NCI-H2227 treated with DMSO at 0.1 percent for 48 hours (cell line): ENCODE results near the gene TASL.
"Not testable (repeated sequence)": the region's sequence is repeated elsewhere in the genome, so short reads cannot be mapped to it uniquely, and the experiment has no call there.

Experiments
- DNase-seq: peaks from one replicate; lab custom pipeline; 2025; lab: John Stamatoyannopoulos, UW

The TASL gene, protein sequence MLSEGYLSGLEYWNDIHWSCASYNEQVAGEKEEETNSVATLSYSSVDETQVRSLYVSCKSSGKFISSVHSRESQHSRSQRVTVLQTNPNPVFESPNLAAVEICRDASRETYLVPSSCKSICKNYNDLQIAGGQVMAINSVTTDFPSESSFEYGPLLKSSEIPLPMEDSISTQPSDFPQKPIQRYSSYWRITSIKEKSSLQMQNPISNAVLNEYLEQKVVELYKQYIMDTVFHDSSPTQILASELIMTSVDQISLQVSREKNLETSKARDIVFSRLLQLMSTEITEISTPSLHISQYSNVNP

DNA sequence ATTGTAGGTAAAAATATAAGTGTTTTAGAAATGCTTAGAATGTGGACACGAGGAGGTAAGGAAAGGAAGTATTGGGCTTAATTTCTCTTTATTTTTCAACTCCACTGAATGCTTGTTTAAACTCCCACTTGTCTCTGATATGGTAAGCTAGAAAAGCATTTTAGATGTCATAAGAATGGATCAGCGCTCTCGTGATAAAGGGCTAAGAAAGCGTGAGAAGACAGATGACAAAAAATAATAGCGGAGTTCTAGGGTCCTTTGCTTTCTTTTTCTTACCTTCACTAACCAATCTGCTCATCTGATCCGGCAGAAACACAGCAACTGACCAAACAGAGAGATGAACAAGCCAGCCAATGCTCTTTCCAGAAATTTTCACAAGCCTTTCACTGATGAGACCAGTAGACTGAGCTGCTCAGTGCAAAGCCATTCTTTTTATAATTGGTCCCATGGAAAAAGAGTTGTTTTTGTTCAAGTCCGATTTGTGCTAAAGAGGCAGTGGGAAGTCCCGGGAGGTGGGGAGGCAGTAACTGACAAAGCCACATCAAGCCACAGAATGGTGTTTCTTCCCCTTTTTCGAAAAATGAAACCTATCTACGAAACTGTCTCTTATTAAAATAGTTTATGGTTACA lies at the start of gene TASL:
Gene TASL, minus strand, starts transcription at position 405 of the 630 bp plus-strand sequence. CDS start 17,411 bp downstream, outside the sequence.
- peak; percentile 15 for DNase-seq

DNA sequence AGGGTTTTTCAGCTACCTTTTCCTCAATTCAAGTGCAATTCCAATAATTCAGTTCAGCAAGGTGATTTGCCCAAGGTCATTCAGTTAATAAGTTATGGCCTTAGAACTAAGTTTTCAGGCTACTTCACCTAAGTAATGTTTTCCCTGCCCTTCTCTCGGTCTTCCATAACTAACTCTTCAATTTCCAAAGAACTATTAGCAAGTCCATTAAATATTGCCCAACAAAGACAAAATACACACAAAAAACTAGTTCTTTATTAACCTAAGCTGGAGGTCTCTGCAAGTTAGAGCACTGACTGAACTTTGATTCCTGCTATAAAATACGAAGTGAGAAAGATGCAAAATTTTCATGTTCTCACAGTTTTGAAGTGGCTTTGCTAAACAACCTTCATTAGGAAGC lies 48.8 kb upstream of the TASL start:
- no peak for DNase-seq

DNA sequence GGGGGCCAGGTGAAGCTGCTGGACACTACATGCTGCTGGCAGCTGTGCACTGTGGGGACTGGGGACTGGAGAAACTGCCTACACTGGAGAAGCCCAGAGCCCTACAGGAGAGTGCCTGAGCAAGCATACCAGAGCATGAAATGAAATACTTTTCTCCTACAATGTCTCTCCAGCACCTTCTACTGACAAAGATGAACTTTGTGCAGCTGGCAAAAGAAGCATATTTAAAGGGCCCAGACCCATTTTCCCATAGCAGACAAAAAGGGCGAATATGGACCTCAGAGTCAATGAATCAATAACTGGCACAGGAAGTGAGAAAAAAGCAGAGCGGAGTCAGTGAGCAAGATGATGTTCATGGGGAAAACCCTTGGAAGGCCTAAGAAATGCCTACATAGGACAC lies 44.8 kb upstream of the TASL start:
- no peak for DNase-seq

DNA sequence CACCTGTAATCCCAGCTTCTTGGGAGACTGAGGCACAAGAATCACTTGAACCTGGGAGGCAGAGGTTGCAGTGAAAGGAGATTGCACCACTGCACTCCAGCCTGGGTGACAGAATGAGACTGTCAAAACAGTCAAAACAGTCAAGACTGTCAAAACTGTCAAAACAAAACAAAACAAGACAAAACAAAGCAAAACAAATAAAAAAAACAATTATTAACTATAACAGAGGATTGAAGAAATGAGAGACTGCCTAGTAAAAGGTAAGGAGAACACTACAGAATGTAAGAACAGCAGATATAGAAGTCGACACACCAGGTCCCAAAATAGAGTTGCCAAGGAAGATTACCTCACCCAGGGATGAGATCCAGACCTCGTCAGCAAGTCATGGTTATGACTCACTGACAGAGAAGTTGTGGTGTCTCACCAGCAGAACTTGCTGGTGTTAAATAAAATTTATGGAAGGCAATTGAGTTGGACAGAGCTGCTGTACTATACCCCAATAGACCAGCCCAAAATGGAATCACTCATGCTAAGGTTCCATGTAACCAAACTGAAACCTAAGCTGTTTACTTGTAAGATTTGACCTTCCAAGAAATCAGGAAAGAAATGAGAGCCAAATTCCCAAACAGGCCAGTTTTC lies 43.5 kb upstream of the TASL start:
- DNase-seq, result no peak

DNA sequence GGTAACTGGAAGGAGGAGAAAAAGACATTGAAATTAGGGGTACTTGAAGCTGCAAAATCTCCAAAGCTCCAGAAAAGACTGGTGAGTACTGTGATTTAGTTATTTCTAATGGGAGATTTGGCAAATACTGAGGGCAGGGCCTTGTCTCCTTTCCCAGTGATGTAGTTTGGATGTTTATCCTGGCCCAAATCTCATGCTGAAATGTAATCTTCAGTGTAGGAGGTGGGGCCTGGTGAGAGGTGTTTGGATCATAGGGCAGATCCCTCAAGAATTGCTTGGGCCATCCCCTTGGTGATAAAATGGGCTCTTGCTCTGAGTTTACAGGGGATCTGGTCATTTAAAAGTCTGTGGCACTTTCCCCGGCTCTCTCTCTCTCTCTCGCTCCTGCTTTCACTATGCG lies 42.6 kb upstream of the TASL start:
- DNase-seq, result no peak

DNA sequence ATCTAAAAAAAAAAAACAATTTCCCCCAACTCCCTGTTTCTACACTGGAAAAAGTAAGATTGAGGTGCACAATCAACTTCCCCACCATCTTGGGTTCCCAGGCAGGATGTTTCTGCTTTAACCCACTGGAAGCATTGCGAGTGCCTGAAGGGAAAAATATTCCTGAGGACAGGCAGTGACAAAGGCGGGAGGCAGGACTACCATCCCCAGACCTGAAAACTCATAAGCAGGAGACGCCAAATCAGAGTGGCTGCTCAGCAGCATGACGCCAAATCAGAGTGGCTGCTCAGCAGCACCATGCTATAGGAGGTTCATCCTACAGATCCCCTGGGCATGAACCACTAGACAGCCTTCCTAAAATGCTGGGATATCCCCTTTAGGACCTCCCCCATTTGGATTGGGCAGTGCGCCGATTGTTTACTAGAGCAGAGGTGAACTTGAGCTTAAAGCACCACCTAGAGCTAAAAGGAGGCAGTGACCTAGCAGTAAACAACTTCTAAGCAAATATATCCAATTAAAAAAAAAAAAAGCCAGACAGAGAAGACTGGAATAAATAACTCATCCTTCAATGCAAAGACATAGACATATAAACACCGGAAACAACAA lies 40.7 kb upstream of the TASL start:
- no peak for DNase-seq

DNA sequence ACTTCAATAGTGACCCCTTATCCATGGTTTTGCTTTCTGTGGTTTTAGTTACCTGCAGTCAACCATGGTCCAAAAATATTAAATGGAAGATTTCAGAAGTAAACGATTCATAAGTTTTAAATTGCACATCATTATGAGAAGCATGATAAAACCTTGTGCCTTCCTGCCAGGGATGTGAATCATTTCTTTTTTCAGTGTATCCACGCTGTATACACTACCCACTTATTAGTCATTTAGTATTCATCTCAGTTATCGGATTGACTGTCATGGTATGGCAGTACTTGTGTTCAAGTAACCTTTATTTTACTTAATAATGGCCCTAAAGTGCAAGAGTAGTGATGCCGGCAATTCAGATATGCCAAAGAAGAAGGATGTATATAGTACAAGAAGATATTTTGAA lies 37.7 kb upstream of the TASL start:
- DNase-seq, result no peak

DNA sequence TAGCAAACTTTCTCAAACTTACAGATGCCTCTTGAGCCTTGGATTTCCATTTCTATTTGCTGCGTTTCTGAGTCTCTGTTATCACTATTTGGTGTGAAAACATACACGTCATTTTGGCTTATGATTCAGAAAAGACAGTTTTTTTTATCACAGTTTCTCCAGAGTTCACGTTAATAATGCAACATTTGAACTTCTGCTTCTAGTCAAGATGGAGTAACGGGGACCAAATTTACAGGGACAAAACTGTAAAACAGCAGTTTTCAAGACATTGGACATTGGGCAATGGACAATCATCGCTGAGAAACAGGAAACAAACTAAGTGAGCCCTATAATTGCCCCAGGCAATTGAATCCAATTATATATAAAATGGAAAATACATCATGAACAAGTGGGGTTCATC lies 36.2 kb upstream of the TASL start:
- DNase-seq, result no peak

DNA sequence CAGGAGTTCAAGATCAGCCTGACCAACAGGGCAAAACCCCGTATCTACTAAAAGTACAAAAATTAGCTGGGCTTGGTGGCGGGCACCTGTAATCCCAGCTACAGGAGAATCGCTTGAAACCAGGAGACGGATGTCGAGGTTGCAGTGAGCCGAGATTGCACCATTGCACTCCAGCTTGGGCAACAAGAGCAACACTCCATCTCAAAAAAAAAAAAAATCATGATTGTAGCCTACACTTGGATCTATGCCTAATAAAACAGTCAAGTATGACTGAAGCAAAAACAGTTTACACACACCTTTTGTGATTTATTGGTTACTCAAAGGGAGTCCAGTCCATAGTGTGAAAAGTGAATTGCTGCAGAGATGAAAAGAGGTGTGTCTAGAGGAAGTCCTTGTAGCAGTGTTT lies 34.7 kb upstream of the TASL start:
- DNase-seq, result no peak

DNA sequence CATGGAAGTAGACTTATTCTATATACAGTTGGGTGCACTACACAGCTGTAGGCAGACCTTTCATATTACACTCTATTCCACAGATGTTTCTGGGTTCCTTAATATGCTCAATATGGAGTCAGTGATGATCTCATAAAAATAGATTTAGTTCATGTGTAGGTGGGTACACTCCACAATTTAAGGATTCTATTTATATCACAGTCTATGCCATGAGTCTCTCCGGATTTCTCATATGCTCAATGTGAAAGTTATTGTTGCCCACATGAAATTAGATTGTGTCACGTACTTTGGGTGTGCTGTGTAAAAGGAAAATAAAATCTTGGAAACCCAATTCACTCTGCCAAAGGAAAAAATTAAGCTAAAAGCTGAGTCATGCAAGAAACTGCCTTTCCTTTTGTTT lies 32.5 kb upstream of the TASL start:
- DNase-seq, result no peak

DNA sequence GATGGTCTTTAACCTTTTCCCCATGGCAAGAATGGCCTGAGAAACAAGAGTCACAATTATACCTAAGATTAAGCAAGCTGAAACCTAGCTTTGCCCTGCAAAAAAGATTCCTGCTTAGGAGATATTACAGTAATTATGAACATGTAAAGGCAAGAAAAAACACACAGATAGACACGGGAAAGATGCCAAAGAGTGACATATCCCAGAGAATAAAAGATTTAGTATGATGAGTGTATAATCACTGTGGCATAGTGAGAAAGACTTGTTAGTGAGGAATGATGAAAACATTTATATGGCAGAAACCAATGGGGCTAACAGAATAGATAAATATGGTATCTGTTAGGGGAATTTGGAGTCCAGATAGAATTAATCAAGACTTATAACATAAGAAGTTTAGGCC lies 29.6 kb upstream of the TASL start:
- no peak for DNase-seq

DNA sequence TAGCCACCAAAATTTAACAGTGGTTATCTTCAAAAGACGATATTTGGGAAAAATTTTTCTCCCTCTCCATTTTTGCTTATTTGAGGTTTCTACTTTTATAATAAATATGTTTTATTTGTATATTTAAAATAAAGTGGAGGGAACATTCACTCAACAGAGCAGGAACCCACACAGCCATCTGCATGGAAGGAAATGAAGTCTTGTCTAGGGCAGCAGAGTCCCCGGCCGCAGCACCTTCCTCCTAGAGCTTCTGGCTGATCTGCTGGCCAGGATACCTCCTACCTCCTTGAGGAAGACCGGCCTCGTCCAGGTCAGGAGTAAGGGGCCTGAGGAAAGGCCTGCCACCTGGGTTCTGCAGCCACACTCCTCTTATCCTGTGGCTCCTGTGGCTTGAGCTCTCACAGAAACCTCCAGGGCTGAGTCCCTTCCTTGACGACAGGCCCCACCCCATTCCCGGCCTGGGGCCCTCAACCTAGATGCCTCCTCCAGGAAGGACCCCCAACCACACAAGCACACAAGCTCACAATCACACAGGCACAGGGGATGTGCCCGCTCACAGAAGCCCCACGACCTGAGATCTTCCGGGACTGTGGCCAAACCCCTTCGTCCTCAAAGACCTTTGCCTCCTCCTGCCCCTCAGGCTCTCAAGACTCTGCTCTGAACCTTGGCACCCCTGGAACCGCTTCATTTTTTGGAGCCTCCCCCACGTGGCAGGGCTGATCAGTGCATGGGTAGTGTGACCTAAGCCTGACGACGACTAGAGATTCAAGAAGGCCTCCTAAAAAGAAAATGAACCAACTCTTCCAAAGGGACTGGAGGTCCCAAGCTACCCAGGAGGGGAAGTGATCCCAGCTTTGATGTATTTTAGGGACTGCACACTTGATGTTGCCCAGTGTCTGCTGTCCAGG lies 23.0 kb upstream of the TASL start:
- not testable (repeated sequence) for DNase-seq

DNA sequence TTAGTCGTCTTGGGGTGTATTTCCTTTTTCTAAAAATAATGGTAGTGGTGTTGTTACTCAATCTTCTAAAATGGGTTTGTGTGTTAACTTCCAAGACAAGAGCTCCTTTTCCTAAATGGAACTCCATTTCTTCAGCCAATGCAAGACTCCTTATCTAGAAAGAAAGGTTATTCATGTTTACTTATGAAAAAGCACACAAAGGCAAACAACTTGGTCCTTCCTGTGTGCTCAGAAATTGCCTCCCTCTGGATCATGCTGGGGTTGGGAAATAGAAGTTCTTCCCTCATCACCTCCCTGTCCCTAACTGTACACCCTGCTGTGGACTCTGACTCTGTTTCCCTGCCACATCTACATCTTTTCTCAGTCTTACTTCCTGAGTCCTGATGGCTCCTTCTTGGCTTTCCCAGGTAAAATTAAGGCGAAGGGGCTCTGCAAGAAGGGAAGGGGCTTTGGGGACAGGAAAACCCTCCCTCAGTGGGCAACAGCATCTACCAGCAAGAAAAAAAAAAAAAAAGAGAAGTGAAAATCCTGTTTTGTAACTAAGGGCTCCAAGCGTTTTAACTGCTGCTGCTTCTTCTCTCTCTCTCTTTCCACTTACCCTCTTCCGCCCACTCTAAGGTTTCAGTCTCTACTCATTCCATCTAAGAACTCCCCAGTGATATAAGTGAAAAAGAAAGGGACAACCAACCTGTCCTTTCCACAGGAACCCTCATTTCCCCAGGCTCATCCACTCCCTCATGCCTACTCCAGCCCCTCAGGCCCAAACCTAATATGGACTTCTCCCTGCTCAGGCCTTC lies 19.8 kb upstream of the TASL start:
- DNase-seq, result no peak

DNA sequence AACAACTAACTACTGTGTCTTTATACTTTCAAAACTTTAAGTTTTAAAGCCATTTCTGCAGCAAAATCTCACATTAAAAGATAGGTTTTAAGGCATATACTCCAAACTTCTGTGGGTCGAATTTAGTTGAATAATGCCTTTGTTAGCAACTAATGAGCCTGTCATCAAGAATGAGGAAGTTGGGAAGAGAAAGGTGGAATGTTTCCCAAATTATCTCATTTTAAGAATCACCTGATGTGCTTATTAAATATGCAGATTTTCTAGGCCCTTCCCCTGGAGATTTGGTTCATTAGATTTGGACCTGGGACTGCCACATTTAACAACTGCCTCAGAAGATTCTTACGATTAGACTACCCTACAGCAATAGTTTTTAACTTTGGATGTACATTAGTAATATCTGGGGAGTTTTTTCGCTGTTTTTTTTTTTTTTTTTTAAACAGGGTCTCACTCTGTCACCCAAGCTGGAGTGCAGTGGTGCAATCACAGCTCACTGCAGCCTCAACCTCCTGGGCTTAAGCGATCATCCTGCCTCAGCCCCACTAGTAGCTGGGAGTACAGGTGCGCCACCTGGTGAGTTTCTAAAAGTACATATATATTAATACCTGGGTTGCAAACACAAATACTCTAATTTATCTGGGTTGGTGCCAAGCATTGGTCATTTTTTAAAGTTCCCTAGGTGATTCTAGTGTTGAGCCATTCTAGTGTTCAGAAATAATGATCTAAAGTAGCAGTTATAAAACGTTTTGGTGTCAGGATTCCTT lies 16.1 kb upstream of the TASL start:
- DNase-seq, result no peak

DNA sequence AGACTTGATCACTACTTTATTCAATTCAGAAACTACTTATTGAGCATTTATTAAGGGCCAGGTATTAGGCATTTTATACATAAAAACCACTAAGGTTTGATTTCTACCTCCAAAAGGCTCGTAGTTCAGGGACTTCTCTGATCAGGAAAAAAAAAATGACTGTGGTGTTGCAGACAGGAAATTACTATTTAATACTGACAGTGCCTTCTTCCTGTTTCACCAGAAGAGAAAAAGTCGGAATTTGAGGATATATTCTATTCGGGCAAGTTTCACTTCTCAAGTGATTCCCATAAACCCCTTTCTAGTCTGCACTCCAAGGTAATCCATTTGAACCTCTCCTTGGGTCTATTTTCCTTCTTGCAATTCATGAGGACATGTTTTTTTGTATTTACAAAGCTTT lies 15.3 kb upstream of the TASL start:
- DNase-seq, result no peak

DNA sequence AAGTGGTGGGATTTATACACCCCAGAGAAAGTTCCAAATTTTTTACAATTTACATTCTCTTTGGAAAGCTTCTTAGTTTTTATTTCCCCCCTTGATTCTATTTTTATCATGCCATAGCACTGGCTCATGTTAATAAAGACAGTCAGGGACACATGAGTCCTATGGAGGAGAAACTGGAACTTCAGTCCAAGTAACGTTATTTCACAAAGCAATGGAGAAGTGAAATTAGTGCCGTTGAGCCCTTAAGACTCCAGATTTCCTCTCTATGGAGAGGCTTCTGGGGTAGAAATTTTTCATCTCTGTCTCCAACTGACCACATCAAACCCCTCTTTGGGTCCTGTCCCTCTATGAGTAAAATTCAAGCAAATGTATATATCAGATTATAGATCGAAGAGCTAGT lies 12.8 kb upstream of the TASL start:
- no peak for DNase-seq

DNA sequence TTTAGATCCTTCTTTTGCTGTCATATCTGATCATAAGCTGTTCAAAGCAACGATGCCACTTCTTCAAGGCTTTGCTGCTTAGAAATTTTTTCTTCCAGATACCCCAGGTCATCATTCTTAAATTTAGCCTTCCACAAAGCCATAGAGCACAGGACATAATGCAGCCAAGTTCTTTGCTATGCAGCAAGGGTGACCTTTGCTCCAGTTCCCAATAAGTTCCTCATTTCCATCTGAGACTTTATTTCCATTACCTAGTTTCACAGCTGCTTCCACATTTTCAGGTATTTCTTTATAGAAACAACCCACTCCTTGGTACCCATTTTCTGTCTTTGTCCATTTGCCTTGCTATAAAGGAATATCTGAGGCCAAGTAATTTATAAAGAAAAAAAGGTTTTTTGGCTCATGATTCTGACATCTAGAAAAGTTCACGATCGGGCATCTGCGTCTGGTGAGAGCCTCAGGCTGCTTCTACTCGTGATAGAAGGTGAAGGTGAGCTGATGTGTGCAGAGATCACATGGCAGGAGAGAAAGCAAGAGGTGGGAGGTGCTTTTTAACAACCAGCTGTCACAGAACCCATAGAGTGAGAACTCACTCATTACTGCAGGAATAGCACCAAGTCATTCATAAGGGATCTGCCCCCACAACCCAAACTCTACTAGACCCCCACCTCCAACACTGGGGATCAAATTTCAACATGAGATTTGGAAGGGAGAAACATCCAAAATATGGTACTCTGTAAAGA lies 11.8 kb upstream of the TASL start:
- no peak for DNase-seq

DNA sequence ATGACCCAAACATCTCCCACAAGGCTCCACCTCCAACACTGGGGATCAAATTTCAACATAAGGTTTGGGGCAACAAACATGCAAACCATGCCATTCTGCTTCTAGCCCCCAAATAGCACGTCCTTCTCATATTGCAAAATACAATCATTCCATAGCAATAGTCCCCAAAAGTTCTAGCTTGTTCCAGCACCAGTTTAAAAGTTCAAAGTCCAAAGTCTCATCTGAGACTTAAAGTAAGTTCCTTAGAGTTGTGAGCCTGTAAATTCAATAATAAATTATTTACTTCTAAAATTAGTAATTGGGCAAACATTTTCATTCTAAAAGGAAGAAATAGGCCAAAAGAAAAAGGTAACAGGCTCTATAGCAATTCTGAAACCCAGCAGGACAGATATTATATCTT lies 8.9 kb upstream of the TASL start:
- DNase-seq, result no peak

DNA sequence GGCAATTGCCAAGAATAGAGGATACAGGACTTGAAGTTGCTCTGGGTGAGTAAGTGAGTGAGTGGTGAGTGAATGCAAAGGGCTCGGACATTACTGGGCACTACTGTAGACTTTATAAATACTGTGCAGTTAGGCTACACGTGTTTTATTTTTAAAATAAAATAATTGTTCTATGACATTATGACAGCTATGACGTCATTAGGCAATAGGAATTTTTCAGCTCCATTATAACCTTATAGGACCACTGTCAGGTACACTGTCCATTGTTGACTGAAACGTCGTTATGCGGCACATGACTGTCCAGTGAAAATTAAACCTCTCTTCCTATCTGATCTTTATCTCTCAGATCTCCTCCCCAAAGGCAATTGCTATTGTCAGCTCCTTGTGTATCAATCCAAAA lies 5.1 kb upstream of the TASL start:
- no peak for DNase-seq

DNA sequence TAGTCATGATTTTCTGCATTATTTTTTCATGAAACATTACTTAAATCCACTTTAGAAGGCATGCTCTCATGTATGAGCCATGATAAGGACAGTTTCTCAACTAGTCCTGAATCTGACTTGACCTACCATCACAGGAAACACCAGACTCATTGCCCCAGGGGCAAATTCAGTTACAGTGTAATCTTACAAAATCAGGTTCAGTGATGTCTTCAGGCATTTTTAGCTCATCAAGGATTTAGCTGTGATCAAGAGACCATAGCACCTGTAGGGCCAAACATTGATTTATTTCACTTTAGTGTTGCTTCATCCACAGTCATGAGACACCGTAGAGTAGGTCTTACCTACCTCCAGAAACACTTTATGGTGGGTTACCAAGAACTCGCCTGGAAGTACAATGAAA lies 3.1 kb upstream of the TASL start:
- DNase-seq, result no peak
